GM18907 (cell line): ENCODE results near the gene LRRC3.
"Not testable (repeated sequence)": the region's sequence is repeated elsewhere in the genome, so short reads cannot be mapped to it uniquely, and the experiment has no call there.

ENCODE experiments used
- ATAC-seq: cut with Tn5 transposase; IDR thresholded peaks from one replicate; pipeline ENCODE4 v1.9.1; 2021; ENCODE audit warnings: mild to moderate bottlenecking, moderate library complexity; ENCODE audit not compliant: unreplicated experiment

The LRRC3 gene

GRCh38 chr21:44494956-44495355 is 39.6 kb downstream of the LRRC3 start:
- ATAC-seq: no peak

- ATAC-seq: no peak
Measured at GRCh38 chr21:44495611-44496563, 40.6 kb downstream of the LRRC3 start.

- ATAC-seq: no peak
Measured at GRCh38 chr21:44496564-44497550, 41.5 kb downstream of the LRRC3 start.

- no peak for ATAC-seq
Measured at GRCh38 chr21:44497703-44498126, 42.4 kb downstream of the LRRC3 start.

- no peak for ATAC-seq
Measured at GRCh38 chr21:44498280-44499210, 43.2 kb downstream of the LRRC3 start.

- ATAC-seq: no peak
Measured at GRCh38 chr21:44499211-44499560, 43.9 kb downstream of the LRRC3 start.

GRCh38 chr21:44499631-44500030 is 44.3 kb downstream of the LRRC3 start:
- ATAC-seq: no peak

GRCh38 chr21:44500111-44500510 is 44.8 kb downstream of the LRRC3 start:
- ATAC-seq: no peak

- no peak for ATAC-seq
Measured at GRCh38 chr21:44502171-44502958, 47.1 kb downstream of the LRRC3 start.

GRCh38 chr21:44503006-44503889 is 47.9 kb downstream of the LRRC3 start:
- not testable (repeated sequence) for ATAC-seq

- ATAC-seq: no peak
Measured at GRCh38 chr21:44503901-44504399, 48.6 kb downstream of the LRRC3 start.

- ATAC-seq: no peak
Measured at GRCh38 chr21:44505673-44506278, 50.5 kb downstream of the LRRC3 start.

GRCh38 chr21:44506279-44507255 is 51.3 kb downstream of the LRRC3 start:
- no peak for ATAC-seq

GRCh38 chr21:44507673-44508425 is 52.5 kb downstream of the LRRC3 start:
- no peak for ATAC-seq

GRCh38 chr21:44508426-44508710 is 53.1 kb downstream of the LRRC3 start:
- no peak for ATAC-seq

GRCh38 chr21:44508711-44509445 is 53.6 kb downstream of the LRRC3 start:
- ATAC-seq: no peak
